ENCODE results near the gene ANGPTL2.

GRCh38 chr9:127050591-127051001, 71.8 kb downstream of the ANGPTL2 start:
- no peak for TF ChIP-seq EZH2phosphoT487 (IDR thresholded peaks at IDR 0.05; ENCODE audit: low read depth, severe bottlenecking, unreplicated experiment)
- TF ChIP-seq CTCF (IDR thresholded peaks at IDR 0.05; ENCODE audit: poor library complexity), result no peak
- no peak for TF ChIP-seq EZH2 (IDR thresholded peaks at IDR 0.05; ENCODE audit: borderline replicate concordance)
